ENCODE measurements around the gene ACO1.
A peak's percentile ranks its signal among the peaks of the same experiment; 100 is the strongest.
"Not testable (repeated sequence)": the region's sequence is repeated elsewhere in the genome, so short reads cannot be mapped to it uniquely, and the experiment has no call there.

Gene ACO1

DNA sequence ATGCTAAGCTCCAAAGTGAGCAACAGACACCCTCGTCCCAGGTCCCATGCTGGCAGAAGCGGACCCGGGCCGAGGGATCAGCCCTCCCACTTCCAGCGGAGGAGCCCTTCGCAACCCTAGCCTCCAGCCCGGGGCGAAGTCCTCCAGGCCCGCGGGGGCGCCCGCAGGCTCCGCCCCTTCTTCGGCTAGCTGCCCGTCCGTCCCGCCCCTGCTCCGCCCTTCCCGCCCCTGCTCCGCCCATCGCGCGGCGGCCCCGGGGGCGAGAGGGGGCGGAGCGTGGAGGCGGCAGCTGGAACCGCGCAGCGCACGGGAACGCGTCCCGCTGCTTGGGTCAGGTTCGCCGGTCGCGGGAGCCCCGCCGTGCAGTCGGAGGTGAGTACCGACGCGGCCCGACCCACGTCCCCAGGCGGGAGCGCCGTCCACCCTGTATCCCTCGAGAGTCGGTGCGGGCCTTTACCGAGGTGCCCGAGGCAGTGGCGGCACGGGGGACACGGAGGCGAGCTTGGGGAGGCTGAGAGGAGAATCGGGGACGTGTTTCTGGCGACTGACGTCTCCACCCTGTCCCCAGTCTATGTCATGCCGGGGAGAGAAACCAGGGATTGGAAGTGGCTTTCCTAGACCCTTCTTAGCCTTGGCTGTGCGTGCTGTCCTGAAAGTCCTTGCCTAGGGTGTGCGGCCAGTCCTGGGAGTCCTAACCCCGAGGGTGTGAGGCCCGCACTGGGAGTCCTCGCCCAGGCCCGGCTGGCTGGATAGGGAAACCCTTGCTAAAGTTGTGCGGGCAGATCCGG, at the start of gene ACO1:
Gene ACO1, plus strand, starts transcription at position 280 of the 788 bp plus-strand sequence. CDS start 20,864 bp downstream, outside the sequence.
- peak; percentile 81 for DNase-seq

DNA sequence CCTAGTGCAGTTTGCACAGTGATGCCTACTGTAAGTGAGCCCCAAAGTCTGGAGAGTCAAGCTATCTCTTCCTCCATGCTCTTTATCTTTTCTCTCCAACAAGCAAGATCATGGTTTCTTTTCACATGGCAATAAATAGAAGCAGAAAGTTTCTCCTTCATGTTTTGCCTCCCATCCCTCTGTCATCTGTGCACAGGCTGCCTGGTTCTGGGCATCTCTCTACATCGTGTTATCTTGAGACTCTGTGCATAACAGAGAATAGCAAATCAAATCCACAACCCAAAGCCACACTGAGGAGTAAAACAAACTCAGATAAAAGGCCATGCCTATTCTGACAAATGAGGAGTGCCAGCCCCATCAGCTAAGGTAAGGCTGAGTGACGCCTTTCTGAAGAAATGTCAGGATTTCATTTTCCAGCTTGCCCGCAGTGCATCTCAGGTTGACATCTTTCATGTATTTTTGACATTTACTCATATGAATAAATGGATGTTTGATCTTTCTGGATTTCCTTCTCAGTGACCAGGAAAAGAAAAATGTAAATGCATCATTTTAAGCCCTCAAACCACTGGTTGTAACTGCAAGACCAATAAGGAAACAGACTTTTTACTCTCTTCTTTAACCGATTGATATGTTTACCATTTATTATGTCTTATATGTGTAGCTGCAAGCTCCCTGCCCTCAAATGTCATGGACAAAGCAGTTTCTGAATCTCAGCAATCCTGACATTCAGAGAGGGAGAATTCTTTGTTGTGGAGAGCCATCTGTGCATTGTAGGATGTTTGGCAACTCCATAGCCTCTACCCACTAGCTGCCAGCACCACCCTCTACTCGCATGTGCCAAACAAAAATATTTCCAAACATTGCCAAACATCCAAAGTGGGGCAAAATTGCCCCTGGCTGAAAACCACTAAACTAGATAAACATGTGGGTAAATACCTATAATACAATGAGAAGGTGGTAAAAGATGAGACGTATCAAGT, 49.2 kb upstream of the ACO1 start:
- DNase-seq: no peak

DNA sequence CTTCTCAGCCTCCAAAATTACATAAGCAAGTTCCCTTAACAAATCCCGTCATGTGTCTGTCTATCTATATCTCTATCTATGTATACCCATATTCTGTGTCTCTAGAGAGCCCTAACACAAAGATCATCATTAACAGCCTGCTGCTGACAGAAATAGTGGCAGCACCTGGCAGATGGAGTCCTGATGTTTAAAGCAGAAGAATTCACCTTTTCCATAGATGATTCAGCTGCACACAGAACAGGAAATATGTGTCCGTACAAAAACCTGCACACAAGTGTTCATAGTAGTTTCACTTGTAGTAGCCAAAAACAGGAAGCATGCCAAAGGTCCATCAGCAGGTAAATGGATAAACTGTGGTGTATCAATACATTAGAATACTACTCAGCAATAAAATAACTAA, 45.0 kb upstream of the ACO1 start:
- DNase-seq: no peak

DNA sequence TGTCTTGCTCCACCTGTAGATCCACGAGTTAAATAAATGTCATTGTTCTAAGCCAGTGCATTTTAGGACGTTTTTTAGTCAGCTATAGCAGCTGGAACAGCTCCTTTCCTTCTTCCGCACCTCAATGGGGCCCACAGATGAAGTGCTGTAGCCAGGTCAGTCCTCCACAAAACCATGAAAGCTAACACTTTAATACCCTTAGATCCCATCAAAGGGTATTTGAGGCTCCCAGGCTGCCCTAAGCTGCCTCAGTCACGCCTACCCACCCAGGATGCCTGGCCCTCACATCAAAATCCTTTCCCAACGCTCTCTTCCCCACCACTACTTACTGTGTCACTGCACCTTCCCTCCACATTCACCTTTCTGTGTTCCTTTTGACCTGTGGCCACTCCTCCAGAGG, 44.1 kb upstream of the ACO1 start:
- DNase-seq: no peak

DNA sequence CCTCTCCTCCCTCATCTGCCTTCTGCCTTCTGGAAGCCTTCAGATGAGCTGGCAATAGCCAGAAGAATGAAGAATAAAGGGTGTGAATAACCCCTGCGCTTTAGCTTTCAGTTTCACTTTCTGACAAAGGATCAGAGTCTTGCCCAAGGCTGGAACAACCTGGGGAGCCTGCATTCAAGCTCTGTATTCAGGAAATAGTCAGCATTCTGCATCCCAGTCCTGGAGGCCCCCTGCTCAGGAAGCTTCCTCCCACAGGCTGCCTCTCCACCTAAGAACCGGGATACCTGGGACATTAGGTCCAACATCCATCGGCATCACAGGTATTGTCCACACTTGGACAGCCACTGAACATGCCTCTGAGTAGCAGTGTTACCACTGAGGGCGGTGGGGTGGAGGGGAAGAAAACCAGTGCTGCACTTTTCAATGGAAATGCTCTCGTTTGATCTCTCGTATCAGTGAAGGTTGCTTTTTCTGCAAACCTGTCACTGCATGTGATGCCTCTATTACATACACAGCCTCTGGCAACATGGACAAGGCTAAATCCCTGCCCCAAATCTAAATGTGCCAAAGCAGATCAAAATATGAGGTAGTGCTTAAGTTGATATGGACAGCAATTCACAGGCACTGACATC, 39.8 kb upstream of the ACO1 start:
- DNase-seq: no peak

DNA sequence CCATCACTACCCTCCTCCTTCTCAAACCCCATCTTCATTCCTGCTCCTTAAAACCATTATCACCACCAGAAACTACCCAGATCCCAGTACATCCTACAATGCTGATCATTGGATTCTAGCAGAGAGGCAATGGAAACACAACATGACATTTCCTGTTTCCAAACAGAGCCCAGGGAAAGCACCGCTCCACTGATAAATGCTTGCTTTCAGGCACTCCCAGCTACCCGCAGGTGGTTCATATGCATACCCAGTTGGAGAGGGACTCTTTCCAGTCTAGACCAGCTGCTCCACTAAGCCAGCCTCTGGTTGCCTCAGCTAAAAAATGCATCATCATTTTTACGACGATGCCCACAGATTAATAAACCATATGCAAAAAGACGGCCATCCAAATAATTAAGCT, 39.2 kb upstream of the ACO1 start:
- DNase-seq: no peak

DNA sequence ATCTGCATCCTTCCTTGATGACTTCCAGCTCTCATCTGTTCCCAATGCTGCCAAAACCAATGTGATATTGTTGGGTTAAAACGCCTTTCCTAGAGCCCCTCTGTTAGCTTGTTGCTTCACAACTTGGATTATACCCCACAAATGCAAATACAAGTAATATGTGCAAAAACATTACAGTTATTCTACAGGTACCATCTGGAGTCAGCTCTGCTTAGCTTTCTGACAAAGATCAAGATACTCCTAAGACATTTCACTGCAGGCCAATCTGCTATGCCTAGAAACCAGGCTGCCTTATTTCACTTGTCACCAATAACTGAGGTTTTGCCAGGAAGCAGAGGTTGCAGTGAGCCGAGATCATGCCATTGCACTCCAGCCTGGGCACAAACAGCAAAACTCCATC, 36.9 kb upstream of the ACO1 start:
- no peak for DNase-seq

DNA sequence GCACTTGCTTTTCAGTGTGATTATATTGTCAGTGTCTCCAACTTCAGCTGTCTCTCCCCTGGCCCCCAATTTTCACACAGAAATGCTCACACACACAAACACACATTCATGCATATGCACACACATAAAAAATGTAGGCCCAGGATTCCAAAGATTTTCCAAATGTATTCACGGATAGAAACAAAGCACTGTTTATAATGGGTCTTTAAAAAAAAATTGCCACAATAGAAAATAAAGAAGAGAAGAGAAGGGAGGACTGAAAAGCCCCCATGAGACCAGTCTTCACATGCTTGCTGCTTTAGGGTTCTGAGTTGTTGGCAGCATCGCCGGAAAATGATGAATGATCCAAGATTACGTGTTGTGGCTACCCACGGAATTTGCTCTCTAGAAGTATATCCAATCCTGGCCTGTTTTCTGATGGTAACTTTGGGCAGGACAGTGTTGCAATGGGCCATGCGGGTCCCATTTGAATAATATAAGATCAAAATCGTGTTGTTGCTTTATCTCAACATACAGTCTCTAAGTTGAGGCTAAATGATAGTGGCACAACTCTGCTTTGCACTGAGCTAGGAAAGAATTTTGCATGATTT, 36.2 kb upstream of the ACO1 start:
- DNase-seq: no peak

DNA sequence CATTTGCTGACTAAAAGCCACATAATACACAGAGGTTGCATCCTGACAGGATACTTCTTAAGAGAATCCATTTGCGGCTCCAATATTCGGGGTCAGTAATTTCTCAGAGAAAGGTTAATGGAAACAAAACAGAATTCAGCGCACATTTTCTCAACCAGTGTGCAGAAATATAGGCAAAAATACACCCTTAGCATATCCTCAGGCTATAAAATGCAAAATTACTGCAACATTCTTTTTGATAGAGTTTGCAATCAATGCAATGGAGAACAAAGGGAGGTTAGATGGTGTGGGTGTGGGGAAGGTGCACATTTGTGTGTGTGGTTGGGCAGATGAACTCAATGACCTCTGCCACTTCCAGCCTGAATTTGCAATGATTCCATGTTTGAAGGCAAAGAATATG, 35.4 kb upstream of the ACO1 start:
- DNase-seq: no peak

DNA sequence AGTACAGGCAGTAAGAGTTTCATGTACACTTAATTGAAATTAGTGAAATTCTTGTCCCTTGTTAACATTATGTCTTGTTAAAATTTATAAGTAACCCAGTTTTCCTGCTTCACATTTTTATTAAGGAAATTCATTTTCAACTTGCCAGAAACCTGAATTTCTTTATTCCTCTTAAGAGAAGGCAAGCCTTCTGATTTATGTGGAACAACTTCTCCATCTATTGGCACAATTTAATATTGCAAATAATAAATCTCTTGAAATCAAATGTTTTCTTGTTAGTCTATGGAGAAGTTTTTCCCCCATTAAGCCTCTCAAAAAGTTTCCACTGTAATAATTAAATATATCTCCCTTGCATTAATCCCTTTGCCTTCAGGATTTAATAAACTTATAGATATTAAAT, 33.8 kb upstream of the ACO1 start:
- peak; percentile 25 for DNase-seq

DNA sequence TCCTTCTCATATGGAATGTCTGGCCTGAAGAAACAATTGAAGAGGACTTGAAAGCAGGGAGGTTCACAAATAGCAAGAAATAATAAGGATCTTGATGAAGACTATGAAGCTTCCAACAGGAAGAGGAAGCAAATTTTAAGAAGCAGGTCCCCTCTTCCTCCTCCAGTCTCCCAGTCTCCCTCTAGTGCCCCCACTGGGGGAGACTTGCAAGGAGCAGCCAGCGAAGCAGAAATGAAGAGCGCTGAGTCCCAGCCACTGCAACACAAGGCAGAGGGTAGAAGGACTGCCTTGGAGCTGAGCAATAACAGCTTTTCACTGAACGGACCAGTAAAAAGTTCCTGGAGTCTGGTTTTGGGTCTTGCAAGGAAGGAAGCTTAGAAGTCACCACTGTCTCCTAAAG, 32.6 kb upstream of the ACO1 start:
- no peak for DNase-seq

DNA sequence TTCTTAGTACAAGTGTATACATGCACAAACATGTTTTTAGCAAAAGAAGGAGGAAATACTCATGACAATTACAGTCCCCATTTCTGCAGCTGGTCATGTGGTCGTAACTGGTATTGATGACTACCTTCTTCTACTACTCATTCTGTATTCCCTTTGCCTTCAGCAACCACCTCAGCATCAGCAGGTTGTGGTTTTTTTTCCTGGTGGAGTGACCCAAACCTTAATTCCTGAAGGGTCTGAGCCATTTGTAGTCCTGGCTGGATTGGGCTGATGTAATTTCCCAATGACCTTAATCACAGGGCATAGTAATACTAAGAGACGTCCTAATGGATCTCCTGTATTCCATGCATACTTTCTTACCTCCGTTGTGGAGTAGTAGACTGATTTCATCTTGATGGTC, 31.0 kb upstream of the ACO1 start:
- DNase-seq: not testable (repeated sequence)

DNA sequence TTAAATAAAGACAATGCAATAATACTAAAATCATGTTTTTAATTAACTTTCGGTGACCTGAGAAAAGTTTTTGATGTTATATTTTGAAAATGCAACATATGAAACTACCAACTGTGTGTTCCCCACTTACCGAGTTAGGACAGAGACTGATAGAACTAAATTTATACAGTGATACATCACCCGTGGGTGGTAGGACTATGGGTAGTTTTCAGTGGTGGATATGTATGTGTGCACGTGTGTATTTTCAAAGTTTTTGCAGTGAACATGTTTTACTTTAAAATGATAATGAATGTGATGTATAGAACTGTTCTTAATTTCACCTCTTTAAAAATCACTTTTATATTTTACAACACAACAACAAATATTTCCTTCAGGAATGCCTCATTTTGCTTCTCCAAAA, 25.0 kb upstream of the ACO1 start:
- no peak for DNase-seq

DNA sequence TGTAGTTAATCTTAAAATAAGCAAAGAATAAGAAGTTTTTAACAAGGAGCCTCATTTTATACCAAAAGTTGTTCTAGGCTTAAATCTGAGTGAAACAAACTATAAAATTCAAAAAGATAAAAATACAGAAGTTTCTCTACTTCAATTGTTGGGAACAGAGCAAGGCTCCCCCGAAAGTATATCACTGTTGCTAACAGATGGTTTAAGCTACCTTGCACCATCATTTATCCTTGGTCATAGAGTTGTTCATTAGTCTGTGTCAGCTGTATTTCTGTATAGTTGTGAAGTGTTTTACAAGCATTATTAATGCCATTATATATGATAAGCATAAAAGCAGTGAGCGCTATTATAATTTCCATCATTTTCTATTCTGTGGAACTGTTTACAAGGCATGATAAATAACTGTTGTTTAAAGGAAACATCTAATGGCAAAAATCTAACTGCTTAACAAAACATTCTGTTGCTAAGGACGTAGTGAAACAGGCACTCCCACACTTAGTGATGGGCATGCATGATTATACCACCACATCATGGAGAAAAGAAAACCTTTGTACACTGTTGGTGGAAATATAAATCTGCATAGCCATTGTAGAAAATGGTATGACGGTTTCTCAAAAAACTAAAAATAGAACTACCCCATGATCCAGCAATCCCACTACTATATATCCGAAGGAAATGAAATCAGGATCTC, 23.3 kb upstream of the ACO1 start:
- no peak for DNase-seq

DNA sequence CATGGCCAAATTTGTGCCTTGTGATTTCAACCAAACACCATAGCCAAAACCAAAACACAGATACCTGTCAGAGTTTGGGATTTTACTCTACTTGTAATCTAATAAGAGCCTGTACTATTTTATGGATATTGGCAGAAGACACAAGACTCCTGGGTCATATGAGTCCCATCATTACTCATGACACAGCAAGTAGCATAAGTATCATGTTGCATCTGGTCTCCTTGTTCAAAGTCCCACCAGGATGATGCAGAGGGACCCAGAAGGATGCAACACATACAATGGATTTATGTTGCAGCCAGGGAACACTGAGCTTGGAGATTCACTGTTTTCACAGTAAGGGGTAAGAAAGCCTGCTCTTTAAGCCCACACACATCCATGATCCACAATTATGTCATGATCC, 13.2 kb upstream of the ACO1 start:
- no peak for DNase-seq

DNA sequence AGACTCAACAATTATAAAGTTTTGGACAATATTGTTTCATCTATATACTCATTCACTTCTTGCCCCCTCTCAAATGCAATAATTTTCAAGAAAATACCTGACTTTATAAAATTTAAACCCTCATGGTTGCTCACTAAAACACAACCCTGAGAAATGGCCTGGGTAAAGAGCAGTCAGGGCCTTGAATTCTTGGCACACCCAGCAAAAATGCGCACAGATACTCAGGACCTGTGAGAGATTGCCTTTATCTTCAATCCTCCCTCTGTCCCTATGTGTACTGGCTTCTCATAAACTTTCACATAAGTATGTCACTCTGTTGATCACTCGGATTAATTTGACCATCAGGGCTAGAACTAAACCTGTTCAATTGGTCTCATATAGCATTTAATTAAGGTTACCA, 12.8 kb upstream of the ACO1 start:
- no peak for DNase-seq

DNA sequence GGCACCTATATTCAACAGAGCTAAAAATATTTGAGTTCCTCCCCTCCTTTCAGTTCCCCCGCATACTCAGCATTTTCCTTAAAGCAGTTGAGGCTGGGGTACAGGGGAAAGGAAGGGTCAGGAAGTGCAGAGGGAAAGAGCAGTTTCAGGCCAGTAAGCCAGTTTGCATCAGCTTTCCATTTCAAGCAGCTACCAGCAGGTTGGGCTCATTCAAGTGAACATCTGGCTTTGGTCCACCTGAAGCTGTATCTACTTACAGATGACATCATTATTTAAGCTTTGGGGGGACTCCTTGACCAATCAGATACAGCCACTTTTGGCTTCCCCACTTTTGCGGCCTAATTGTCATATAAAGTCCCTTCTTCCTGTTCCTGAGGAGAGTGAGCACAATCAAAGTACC, 8.2 kb upstream of the ACO1 start:
- no peak for DNase-seq

DNA sequence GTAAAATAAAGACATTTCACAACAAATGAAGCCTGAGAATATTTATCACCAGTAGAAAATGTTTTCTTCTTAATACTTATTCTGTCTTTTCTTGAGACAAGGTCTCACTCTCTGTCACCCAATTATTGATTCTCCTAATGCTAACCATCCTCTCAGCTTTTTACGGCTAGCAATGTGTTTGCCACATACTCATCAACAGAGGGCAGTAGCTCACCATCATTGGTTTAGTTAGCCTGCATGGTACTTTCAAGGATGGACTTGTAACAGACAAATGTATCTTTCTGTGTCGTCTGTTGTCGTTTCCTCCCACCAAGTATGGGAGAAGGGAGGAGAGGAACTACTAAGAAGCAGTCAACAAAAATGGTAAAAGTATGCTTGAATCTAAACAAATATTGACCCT, 5.9 kb upstream of the ACO1 start:
- DNase-seq: peak; percentile 51

DNA sequence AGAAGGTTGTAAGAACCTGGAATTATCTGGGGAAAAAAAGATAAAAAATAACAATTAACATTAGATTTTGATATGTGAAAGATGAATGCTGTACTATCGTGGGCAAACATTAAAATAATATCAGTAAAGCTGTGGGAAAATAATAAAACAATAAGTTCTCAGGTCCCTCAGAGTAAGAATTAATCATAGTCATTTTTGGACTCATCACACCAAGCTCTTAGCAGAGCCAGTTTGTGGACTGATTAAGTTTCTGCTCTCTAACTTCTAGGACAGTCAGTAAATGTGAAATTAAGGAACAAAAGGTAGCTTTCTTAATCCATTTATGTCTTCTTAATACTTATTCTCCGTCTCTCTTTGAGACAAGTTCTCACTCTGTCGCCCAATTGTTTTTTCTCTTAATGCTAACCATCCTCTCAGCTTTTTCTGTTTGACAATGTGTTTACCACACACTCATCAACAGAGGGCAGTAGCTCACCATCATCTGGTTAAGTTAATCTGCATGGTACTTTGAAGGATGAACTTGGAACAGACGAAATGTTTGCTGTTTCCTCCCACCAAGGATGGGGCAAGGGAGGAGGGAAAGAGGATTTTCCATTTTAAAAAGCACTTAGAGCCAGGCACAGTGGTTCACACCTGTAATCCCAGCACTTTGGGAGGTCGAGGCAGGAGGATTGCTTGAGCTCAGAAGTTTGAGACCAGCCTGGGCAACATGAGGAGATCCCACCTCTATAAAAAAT, 5.3 kb upstream of the ACO1 start:
- peak; percentile 71 for DNase-seq

DNA sequence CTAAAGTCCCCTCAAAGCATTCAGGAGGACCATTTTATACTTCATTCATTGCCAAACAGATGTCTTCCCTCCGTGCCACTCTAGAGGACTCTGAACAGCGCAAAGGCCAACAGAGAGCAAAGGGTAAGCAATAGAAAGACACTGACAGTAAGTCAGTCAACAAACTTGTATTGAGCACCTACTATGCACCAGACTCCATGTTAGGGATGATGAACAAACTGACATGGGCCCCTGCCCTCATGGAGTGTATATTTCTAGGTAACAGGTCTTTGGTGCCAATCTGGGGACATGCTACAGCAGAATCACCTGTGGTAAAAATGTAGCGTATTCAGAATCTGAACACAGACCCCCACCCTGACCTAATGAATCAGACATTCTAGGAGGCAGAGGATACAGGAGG, 3.5 kb upstream of the ACO1 start:
- DNase-seq: no peak

DNA sequence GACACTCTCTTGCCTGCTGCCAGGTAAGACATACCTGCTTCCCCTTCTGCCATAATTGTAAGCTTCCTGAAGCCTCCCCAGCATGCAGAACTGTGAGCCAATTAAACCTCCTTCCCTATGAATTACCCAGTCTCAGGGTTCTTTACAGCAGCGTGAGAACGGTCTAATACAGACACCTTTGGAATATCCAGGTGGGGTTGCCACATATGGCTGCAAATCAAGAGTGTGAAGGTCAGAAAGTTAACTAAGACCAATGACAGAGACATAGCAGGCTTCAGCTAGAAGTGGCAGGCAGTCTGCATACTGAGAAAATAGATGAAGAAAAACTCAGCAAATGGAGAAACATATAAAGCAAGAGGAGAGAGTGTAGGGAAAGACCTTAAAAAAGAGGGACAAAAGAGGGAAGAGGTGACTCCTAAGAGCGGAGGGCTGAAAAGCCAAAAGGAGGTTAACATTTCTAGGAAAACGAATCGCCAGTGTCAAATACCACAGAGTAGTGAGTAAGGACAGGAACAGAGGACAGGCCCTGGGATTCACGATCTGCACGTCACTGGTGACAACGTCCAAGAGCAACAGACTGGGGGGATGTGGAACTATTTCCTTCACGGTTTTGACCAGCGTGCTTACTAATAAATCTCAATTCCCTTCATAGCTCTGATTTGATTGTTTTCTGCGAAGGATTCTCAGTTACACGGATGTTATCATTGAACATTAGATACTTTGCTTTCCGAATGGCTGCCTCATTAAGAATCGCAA, 1.7 kb upstream of the ACO1 start:
- no peak for DNase-seq

Measured in NCI-H1436 (cell line).